C4-2B (cell line): ENCODE data around the gene PRPF6.

Experiments used
- H3K27ac ChIP-seq: fragments of 450-650 bp; 2 replicates; pipeline ENCODE4 v1.5.1; 2017
- CTCF ChIP-seq: fragments of 450-650 bp; conservative IDR thresholded peaks from 2 replicates; pipeline ENCODE4 v1.5.1; 2017; ENCODE audit warnings: mild to moderate bottlenecking
- ZFX ChIP-seq: fragments of 450-650 bp; IDR thresholded peaks from 2 replicates; pipeline ENCODE4 v1.6.1; 2017

PRPF6 gene

GRCh38 chr20:64055396-64055892, 74.5 kb downstream of the PRPF6 start:
- no peak overlapping the region for H3K27ac ChIP-seq
- TF ChIP-seq ZFX = no peak
- TF ChIP-seq CTCF = no peak

GRCh38 chr20:64055893-64056638, 75.1 kb downstream of the PRPF6 start:
- no peak for TF ChIP-seq ZFX
- TF ChIP-seq CTCF = no peak
- no peak overlapping the region for H3K27ac ChIP-seq

- H3K27ac ChIP-seq = no peak overlapping the region
- no peak for TF ChIP-seq ZFX
- TF ChIP-seq CTCF = no peak
These were observed 75.6 kb downstream of the PRPF6 start for GRCh38 chr20:64056639-64056888.

GRCh38 chr20:64056889-64057627, 76.1 kb downstream of the PRPF6 start:
- no peak overlapping the region for H3K27ac ChIP-seq

GRCh38 chr20:64057628-64058498, 76.9 kb downstream of the PRPF6 start:
- TF ChIP-seq CTCF (peak; percentile 96), ZFX (no peak)
- H3K27ac ChIP-seq = no peak overlapping the region

More at GRCh38 chr20:64056889-64057627, 76.1 kb downstream of the PRPF6 start:
- TF ChIP-seq ZFX (no peak), CTCF (no peak)

GRCh38 chr20:64058536-64058935, 77.6 kb downstream of the PRPF6 start:
- no peak overlapping the region for H3K27ac ChIP-seq
- TF ChIP-seq ZFX (no peak), CTCF (no peak)

GRCh38 chr20:64062276-64062595, 81.3 kb downstream of the PRPF6 start:
- no peak for TF ChIP-seq CTCF
- no peak for TF ChIP-seq ZFX
- peak overlapping the region; percentile 67 for H3K27ac ChIP-seq
